Uterus (tissue), 2 donors: Measurements from ENCODE around the gene CPED1.

Experiments
- POLR2A ChIP-seq, 2 donors: fragments of 450-650 bp; IDR thresholded peaks; one replicate each; pipeline ENCODE4 v1.6.1; 2016; ENCODE audit warnings: antibody characterized with exemption in 2 of 2, mild to moderate bottlenecking in 1 of 2, moderate library complexity in 1 of 2
- TF ChIP-seq, protein P1 (sequence below), 4 experiments: fragments of 200-600 bp in 2 of 4; fragments of 450-650 bp in 2 of 4; sonication (generic) in 2 of 4; IDR thresholded peaks; one replicate each; pipeline ENCODE4 v1.5.1; 2016 to 2019; ENCODE audit warnings: antibody characterized with exemption in 4 of 4, mild to moderate bottlenecking in 2 of 4, moderate library complexity in 1 of 4

DNA sequence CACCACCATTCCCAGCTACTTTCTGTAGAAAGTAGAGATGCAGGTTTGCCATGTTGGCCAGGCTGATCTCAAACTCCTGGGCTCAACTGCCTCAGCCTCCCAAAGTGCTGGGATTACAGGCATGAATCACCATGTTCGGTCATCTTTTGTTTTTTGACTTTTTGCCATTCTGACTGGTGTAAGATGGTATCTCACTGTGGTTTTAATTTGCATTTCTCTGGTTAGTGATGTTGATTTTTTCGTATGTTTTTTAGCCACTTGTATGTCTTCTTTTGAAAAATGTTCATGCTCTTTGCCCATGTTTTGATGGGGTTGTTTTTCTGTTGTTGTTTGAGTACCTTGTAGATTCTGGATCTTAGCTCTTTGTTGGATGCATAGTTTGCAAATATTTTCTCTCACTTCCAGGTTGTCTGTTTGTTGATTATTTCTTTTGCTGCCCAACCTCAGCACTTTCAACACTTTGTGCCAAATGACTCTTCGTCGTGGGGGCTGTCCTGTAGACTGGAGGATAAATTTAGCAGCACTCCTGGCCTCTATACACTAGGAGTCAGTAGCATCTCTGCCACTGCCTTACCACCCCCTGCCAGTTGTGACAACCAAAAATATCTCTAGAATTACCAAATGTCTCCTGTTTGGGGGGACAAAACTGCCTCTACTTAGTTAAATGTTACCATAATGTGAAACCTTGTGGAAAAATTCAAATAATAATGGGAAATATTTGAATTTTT lies 6.5 kb upstream of the CPED1 start:
- TF ChIP-seq POLR2A (IDR thresholded peaks at IDR 0.05): no peak
- TF ChIP-seq, protein P1, sequence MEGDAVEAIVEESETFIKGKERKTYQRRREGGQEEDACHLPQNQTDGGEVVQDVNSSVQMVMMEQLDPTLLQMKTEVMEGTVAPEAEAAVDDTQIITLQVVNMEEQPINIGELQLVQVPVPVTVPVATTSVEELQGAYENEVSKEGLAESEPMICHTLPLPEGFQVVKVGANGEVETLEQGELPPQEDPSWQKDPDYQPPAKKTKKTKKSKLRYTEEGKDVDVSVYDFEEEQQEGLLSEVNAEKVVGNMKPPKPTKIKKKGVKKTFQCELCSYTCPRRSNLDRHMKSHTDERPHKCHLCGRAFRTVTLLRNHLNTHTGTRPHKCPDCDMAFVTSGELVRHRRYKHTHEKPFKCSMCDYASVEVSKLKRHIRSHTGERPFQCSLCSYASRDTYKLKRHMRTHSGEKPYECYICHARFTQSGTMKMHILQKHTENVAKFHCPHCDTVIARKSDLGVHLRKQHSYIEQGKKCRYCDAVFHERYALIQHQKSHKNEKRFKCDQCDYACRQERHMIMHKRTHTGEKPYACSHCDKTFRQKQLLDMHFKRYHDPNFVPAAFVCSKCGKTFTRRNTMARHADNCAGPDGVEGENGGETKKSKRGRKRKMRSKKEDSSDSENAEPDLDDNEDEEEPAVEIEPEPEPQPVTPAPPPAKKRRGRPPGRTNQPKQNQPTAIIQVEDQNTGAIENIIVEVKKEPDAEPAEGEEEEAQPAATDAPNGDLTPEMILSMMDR (IDR thresholded peaks at IDR 0.05): no peak
